GM10847 (cell line): Measurements from ENCODE around the gene RAB31.

ENCODE experiments used
- POLR2A ChIP-seq: IDR thresholded peaks from 2 replicates; pipeline ENCODE4 v1.6.1; 2011; ENCODE audit not compliant: insufficient read length; ENCODE audit errors: extremely low read depth

RAB31 gene

GRCh38 chr18:9719421-9719981 is 11.4 kb downstream of the RAB31 start:
- TF ChIP-seq POLR2A = no peak

- no peak for TF ChIP-seq POLR2A
Measured at GRCh38 chr18:9720327-9720726, 12.2 kb downstream of the RAB31 start.

- TF ChIP-seq POLR2A = no peak
Measured at GRCh38 chr18:9721893-9722550, 13.9 kb downstream of the RAB31 start.

GRCh38 chr18:9722691-9723090 is 14.6 kb downstream of the RAB31 start:
- TF ChIP-seq POLR2A = no peak

- no peak for TF ChIP-seq POLR2A
Measured at GRCh38 chr18:9724797-9725585, 16.9 kb downstream of the RAB31 start.

GRCh38 chr18:9726175-9726574 is 18.1 kb downstream of the RAB31 start:
- TF ChIP-seq POLR2A = no peak

GRCh38 chr18:9726936-9727335 is 18.8 kb downstream of the RAB31 start:
- TF ChIP-seq POLR2A = no peak

GRCh38 chr18:9730786-9731185 is 22.7 kb downstream of the RAB31 start:
- no peak for TF ChIP-seq POLR2A

GRCh38 chr18:9731380-9731779 is 23.3 kb downstream of the RAB31 start:
- no peak for TF ChIP-seq POLR2A

- TF ChIP-seq POLR2A = no peak
Measured at GRCh38 chr18:9732031-9732430, 23.9 kb downstream of the RAB31 start.

GRCh38 chr18:9734189-9734588 is 26.1 kb downstream of the RAB31 start:
- TF ChIP-seq POLR2A = no peak

- TF ChIP-seq POLR2A = no peak
Measured at GRCh38 chr18:9735238-9735637, 27.1 kb downstream of the RAB31 start.

GRCh38 chr18:9735879-9736278 is 27.8 kb downstream of the RAB31 start:
- no peak for TF ChIP-seq POLR2A

GRCh38 chr18:9736286-9736835 is 28.3 kb downstream of the RAB31 start:
- TF ChIP-seq POLR2A = no peak

GRCh38 chr18:9737006-9737405 is 28.9 kb downstream of the RAB31 start:
- no peak for TF ChIP-seq POLR2A
